ENCODE data around the gene AACS.

GRCh38 chr12:125185311-125185739, 120.1 kb downstream of the AACS start:
- TF ChIP-seq CTCF (optimal IDR thresholded peaks at IDR 0.05 in 1 of 3, IDR thresholded peaks at IDR 0.05 in 1 of 3, conservative IDR thresholded peaks at IDR 0.05 in 1 of 3; ENCODE audit: extremely low read depth in 1 of 3, insufficient read depth in 2 of 3, low read length in 3 of 3), result no peak
- no peak for TF ChIP-seq EZH2 (IDR thresholded peaks at IDR 0.05; ENCODE audit: low read length)
